Umbilical cord (tissue), 2 donors: ENCODE data around the gene RARRES1. TPM values are rescaled to one million over a fixed set of nuclear protein-coding genes. Genes with fewer than 3 reads are reported as not detected.

Source experiments
- DNase-seq: peaks from one replicate; pipeline ENCODE4 v3.0.0-alpha.2; 2015; ENCODE audit warnings: low spot score
- total RNA-seq: library from RNA; depleted of rRNA; stranded (reverse); fragments of >200 nt; gene quantifications from one replicate; pipeline ENCODE4 v1.2.3, GENCODE V29; 2014; ENCODE audit warnings: low replicate concordance; ENCODE audit not compliant: insufficient read depth

Gene RARRES1, protein sequence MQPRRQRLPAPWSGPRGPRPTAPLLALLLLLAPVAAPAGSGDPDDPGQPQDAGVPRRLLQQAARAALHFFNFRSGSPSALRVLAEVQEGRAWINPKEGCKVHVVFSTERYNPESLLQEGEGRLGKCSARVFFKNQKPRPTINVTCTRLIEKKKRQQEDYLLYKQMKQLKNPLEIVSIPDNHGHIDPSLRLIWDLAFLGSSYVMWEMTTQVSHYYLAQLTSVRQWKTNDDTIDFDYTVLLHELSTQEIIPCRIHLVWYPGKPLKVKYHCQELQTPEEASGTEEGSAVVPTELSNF
- 2.6 TPM for total RNA-seq

DNA sequence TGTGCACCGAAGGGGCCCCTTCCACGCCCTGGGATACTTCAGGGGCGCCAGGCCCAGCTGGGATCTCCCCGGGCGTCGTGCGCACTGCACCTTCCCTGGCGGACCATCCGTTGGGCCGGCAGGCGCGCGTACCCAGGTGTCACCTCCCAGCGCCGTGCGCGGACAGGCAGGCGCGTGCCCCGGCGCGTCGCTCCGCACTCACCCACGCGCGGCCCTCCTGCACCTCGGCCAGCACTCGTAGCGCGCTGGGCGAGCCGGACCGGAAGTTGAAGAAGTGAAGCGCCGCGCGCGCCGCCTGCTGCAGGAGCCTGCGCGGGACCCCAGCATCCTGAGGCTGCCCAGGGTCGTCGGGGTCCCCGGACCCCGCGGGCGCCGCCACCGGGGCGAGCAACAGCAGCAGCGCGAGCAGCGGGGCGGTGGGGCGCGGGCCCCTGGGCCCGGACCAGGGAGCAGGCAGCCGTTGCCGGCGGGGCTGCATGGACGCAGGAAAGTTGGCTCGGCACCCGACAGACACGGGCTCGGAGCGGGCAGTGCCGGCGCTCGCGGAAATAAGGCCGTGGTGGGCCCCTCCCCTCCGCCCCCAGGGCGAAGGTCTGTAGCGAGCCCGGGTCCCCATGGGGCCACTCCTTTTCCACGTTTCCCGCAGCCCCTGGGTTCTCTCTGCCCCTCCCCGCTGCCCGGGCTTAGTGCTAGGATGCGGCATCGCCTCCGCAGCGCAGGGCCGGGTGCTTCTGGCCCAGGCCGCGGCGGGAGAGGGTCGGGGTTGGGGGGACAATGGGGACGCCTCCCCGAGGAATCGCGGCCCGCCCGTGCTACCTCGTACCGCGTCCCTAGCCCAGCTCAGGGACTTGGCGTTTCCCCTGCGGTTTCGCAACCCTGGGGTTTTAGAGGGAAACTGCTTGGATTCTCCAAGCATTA, at the start of gene RARRES1:
RARRES1 (minus strand) TSS at position 520 of the 918 bp plus-strand sequence; CDS start at position 478, 42 bp downstream.
- peak; percentile 59 for DNase-seq

DNA sequence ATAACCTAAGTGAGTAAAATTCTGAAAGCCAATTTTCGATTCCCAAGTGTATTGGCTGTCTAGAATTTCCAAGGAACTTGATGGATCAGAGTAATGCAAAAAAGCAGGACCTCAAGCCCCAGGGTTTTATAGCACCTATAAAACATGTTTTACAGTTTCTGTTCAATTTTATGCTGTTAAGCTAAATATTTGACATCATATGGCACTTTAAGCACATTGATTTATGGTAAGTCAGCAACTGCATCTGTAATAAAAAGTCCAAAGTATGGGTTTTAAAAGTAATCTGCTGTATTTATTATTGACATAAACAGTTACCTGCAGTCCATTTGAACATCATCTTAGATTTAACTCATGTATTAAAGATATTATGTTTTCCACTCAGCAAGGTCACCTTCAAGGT, 49.6 kb upstream of the RARRES1 start:
- DNase-seq, result no peak

DNA sequence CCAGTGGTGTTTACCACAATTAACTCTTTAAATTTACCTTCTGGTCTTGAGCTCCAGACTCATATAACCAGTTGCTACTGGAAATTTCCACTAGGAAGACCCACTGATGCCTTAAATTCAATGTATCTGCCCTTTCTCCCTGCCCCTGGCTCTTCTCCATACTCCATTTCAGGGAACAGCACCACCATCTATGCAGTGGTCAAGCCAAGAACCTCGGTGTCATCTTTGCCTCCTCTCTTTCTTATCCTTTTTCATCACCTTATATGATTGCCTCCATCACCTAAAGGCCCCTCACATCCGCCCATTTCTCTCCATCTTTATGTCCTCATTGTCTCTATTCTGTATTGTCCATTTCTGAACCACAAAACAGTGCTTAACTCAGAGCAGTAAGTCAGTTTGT, 48.9 kb upstream of the RARRES1 start:
- no peak for DNase-seq

DNA sequence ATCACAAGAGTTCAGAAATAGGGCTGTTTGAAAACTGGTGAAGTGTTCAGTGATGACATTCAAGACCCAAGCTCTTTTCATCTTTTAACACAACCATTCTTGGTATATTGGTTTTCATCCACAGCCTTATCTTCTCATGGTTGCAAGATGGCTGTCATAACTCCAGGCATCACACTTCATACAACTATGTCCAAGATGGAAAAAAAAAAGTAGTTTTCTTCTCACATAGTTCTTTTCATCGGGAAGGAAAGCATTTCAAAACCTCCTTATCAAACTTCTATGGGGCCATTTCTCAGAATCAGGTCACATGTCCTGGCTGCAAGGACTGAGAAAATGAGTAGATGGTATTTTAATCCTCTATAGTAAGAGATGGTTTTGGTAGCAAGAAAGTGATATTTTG, 48.5 kb upstream of the RARRES1 start:
- DNase-seq, result no peak

DNA sequence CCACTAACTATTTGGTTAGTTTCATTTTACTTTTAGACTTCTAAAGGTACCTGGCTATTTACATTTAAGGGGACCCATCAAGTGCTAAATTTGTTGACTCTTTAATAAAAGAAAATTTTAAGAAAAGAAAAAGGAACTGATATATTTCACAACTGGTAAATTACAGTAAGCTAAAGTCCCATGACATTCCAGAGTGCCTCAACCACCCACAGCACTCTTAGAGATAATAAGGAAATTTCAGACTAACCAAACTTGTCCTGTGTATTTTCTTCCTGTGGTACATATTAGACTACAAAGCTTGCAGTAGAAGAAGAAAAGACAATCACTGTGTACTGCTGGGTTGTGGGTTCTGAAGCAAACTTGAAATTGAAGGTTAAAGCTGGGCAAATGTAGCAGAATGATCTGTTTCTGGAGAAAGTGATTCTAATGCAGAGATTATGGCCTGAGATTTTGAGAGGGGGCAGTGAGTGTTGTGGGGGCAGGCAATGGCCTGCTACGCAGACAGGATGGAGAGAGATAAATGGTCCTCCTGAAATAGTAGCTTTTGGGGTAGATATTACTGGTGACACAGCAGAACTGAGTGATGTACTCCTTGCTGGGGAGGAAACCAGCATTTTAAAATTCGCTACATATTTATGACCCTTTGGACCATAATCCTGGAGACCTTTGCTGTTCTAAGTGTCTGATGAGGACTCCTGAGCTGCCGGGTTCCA, 45.1 kb upstream of the RARRES1 start:
- DNase-seq, result no peak

DNA sequence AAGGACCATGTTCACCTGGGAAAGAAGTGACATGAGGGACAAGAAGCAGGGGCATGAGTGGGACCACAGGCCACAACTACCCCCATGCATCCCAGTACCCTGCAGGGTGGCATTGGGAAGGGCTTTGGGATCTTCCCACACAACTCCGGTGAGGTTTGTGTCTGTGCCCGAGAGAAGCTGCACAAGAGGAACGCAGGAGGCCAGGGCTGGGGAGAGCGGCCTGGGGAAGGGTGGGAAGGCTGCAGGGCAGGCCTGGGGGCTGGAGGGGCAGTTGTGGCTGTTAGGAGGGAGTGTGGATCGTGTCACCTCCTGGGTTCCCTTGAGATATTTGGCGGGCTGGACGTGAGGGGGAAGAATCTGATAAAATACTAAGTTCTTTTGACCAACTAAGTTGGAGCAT, 44.3 kb upstream of the RARRES1 start:
- DNase-seq, result no peak

DNA sequence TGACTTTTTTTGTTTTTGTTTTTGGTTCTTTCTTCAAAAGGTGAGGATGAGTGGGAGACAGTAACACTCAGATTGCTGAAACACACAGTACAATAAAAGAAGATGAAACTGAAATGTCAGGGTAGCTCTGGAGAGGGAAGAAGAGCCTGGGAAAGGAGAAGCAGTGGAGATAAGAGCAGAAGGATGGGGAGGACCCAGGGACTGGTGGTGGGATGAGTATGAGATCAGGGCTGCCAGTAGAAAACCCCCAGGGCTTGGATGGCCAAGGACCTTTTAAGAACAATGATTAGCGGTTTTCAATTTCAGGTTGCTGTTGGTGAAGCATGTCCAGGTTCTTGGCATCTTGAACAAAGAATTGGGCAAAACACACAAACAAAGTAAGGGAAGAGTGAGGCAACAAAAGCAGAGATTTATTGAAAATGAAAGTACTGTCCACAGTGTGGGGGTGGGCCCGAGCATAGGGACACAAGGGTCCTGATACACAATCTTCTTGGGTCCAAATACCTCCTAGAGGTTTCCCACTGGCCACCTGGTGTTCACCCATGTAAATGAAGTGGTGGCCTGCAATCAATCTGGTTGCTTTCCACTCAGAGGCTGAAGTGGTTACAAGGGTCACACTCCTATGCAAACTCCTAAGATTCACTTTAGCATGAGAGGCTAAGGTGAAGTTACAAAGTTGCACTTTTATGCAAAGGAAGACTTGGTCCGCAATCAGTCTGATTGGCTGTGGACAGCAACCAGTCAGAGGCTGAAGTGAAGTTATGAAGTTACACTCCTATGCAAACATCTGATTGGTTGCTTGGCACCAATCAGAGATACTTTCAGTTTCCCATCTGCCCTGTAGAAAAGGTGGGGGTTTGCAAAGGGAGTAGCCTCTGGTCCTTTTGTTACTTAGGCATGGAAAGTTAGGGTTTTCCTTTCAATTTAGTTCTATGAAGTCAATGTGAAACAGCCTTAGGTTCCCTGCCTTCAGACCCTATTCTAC, 43.5 kb upstream of the RARRES1 start:
- DNase-seq, result no peak

DNA sequence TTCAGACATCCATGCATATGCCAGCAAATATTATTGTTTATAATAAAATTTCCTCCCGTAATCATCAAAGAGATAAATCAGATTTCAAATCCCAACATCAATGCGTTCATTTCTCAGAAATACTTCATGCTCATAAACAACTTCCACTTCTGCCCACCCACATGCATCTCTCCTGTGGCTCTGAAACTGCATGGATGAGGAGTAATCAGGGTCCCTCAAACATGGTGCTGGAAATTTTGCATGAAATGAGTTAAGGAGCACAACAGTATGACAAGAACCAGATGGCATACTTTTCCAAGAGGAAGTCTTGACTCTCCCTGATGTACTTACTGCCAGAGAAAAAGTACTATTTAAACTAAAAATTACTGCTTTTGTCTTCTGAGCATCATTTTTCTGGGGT, 42.7 kb upstream of the RARRES1 start:
- peak; percentile 55 for DNase-seq

DNA sequence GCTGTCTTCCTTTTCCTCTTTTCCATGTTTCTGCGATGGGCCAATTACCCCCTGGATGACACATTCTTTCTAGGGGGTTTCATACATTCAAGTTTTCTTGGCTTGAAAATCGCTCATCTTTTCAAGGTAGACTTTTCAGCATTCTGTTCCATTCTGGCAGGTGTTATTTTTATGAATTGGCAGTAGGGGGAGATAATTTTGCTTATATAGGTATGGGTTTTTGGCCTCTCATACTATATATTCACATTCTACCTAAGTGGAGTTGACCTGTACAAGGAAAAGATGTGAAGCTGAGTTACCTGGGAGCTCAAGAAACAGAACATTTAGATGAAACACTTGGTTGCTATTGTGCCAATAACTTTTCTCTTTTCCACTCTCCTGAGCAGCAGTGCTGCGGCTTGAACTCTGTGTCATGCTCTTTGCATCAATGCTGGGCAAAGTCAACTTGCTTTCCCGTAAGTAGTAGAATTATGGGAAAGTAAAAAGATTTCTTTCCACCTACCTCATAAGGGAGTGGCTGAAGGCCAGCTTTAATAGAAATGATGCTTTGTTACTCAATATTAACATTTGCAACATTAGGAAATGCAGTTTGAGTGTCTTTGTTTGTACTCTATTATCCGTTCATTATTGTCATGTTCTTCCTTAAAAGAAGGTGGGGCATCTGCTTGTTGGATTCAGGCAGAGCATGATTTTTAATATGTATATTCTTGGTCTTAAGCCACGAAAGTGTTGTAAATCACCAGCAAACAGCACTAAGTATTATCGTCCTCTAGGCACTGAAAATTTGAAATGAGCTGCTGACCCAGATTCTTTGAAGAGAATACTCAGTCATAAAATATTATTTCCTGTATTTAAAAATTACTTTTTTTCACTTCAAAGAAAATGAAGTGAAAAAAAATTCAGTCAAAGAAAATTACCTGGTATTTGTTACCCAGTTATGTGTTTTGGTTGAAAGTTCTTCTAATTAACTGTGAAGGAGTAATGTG, 41.9 kb upstream of the RARRES1 start:
- peak; percentile 57 for DNase-seq

DNA sequence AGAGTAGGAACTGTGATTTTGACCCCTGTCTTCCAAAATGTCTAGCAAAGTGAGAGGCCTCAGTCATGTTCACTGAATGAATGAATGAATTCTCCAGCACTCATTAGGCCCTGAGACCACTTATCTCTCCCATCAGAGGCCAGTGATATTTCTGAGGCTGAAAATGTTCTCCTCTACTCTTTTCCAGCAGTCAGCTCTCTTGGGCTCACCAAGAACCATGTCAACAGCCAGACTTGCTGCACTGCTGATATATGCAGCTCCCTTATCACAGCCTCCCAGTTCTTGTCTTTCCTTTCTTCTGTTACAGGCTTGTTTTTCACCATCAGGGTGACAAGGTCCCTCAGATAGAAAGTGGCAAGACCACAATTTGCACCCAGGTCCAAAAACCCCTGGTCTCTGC, 40.9 kb upstream of the RARRES1 start:
- DNase-seq, result no peak

DNA sequence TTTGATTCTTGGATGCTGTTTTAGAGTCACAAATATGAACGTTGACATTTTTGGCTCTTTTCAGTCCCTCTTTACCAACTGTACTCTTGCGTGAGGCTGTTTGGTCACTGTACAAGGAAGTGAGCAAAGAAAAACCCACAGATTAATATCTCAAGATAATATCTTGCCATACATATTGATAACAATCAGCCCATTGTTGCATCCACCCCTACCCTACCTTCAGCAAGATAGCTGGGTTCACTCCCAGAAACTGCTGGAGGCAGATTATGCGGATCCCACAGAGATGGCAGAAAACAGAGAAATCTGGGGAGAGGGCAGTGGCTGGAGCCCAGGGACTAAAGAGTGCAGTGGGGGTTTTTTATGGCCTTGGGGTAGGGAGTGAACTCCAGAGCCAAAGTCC, 39.7 kb upstream of the RARRES1 start:
- no peak for DNase-seq

DNA sequence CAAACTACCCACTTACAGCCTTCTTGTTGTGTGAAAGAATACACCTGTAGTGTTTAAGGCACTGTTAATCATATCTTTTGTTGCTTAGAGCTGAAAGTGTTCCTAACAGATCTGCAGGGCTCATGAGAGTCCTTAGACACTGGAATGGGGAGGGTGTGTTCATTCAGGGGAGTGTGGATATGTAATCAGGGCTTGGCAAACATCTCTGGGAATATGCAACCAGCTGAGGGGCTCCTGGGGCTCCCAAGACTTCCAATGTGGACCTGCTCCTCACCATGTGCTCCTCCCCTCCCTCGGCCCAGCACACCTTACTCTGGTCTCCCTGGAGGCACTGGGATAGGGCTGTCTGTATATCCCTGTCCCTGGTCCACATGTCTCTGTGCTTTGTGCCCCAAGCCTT, 39.3 kb upstream of the RARRES1 start:
- no peak for DNase-seq

DNA sequence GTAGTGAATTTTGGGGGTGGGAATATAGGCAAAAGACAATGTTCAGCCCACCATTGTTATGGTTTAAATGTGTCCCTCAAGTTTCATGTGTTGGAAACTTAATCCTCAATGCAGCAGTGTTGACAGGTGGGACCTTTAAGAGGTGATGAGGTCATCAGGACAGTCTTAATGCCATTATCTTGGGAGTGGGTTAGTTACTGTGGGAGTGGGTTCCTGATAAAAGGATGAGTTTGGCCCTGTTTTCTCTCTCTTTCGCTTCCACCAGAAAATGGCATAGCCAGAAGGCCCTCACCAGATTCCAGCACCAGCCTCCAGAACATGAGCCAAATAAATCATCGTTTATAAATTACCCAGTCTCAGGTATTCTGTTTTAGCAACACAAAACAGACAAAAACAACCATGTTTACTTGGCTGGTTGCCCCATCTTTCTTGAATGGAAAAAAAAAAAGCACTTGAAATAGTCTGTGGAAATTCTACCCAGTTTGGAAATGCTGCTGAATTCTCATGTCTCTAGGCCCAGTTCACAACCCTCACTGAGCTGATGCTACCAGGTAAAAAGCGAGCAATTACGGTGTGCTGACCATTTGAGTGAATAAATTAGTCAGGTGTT, 38.6 kb upstream of the RARRES1 start:
- no peak for DNase-seq

DNA sequence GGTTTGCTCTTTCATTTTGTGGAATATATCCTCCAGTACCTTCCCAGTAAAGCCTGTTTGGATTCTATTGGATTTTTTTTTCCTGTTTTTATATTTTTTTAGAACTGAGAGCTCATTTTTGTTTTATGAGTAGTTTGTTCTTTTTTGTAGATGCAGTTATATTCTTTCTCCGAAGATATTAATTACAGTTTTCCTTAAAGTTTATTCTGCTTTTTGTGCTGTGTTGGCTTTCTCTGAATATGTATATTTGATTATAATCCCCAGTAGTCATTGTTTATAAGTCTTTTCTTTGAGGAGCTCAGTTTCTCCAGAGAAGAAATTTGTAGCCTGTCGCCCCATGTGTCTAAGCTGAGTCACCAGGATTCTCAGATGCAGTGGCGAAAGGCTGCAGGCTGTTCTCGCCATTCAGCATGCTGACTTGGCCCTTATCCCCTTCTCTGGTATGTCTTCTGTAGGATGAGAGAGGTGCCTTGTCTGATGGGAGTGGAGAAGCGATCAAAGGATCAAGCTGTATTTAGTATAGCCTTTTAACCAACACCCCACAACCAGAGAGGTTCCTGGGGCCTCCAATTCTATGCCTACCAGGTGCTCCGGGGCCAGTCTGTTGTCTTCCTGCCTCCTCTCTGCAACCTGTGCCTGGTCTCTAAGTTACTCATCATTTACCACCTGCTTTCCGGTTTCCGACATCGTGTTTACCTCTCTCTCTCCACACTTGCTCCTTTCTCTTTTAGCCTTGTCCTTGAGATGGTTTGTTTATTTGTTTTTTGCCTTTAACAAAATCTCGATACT, 37.9 kb upstream of the RARRES1 start:
- DNase-seq, result no peak

DNA sequence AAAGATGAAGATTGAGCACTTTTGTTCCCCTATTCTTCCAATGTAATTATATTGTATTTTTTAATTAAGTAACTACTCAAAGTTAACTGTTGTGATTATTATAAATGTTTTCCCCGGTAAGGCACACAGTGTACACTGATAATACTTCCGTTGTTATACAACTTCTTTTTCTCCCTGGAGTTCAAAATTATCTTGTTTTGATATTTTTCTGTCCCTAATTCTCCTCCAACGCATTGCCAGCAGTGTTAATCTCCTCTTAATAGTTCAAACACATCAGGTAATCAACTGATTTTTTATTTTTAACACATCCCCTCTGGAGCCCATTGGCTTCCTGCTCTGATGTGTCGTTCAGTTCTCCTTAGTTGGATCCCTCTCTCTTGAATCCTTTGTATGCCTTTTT, 37.3 kb upstream of the RARRES1 start:
- DNase-seq, result no peak

DNA sequence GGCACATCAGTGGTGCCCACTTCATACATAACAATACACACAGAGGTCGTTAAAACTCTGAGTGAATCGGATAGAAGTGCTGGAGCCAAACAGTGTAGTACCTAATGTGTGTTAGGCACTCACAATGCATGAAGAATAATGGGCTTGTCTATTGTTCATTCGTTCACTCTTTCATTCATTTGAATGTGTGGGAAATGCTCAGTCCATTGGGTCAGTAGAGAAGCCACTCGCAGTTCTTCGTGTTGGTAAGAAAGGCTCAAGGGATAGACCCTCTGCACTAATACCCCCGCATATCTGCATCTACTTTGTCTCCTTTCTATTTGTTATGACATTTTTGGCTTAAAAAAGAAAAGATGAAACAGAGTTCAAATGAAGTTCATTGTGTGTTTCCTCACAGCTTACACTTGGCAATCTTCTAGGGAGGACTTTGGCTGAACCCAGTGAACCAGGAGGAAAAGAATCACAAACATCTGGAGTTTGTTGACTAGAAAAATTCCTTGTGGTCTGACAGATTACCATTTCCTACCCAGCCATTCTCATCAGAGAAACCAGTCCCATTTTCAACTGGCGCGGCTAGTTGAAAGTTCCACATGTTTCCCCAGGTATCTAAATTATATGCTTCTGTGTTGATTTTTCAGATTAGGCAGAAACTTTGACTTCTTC, 36.8 kb upstream of the RARRES1 start:
- peak; percentile 93 for DNase-seq

DNA sequence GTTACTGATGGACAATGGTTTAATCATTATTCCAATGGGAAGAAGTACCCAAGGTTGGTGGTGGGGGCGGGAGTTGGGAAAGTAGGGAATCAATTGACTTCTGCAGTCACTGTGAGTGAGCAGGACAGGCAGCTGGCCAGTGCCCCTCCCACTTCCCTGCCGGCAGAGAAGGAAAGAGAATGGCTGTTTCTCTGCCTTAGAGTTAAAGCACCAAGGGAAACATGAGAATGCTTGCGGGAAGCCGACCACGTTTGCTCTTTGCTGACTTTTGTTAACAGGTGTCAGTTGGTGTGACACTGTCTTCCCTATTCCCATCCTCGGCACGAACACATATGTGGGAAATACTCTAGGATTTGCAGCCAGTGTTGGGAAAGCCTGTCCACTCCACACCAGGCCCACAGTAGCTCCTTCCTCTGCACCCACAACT, 36.1 kb upstream of the RARRES1 start:
- DNase-seq, result peak; percentile 59

DNA sequence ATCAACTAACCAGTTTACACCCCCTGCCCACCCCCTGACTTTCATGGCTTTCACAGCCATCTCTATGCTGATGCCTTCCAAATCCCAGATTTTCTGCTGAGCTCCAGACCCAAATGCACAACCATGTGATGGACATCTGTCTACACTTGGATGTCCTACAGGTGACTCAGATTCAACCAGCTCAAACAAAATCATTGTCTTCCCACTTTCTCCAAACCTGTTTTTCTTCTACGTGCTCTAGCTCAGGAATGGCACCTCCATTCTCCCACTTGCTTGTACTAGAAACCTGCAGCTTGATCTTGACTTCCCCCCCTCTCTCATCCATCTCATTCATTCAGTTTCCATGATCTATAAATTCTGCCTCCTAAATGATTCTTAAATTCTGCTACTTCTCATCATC, 34.1 kb upstream of the RARRES1 start:
- no peak for DNase-seq
